DOHH2 (cell line): ENCODE measurements around the gene CR1L.
"Not testable (repeated sequence)": the region's sequence is repeated elsewhere in the genome, so short reads cannot be mapped to it uniquely, and the experiment has no call there.

Experiments used
- H3F3A ChIP-seq: fragments of 200-600 bp; sonication (generic), shearing (Covaris generic); 2 replicates; pipeline ENCODE4 v1.6.0; 2016; ENCODE audit warnings: antibody characterized with exemption, mild to moderate bottlenecking; ENCODE audit not compliant: control insufficient read depth, insufficient read depth
- H3K27ac ChIP-seq: fragments of 200-600 bp; sonication (generic); 2 replicates; pipeline ENCODE4 v1.5.1; 2014; ENCODE audit warnings: low read depth, mild to moderate bottlenecking, low read length, moderate library complexity
- H3K27me3 ChIP-seq: fragments of 200-600 bp; sonication (generic); 2 replicates; pipeline ENCODE4 v1.6.1; 2014; ENCODE audit warnings: mild to moderate bottlenecking, low read length, mixed read lengths; ENCODE audit not compliant: control insufficient read depth
- H3K36me3 ChIP-seq: fragments of 200-600 bp; sonication (generic); 2 replicates; pipeline ENCODE4 v1.6.1; 2014; ENCODE audit warnings: mild to moderate bottlenecking, low read length, moderate library complexity, mixed read lengths; ENCODE audit not compliant: control insufficient read depth
- H3K4me1 ChIP-seq: fragments of 200-600 bp; sonication (generic); 2 replicates; pipeline ENCODE4 v1.6.1; 2014; ENCODE audit warnings: mild to moderate bottlenecking, low read length, mixed read lengths; ENCODE audit not compliant: control insufficient read depth
- H3K4me2 ChIP-seq: fragments of 200-600 bp; sonication (generic); 2 replicates; pipeline ENCODE4 v1.6.0; 2014; ENCODE audit warnings: mild to moderate bottlenecking, low read length, moderate library complexity
- H3K4me3 ChIP-seq: fragments of 200-600 bp; sonication (generic); 2 replicates; pipeline ENCODE4 v1.5.1; 2014; ENCODE audit warnings: mild to moderate bottlenecking, low read length, mixed read lengths
- H3K79me2 ChIP-seq: fragments of 200-600 bp; sonication (generic); 2 replicates; pipeline ENCODE4 v1.6.1; 2014; ENCODE audit warnings: mild to moderate bottlenecking, low read length, mixed read lengths; ENCODE audit not compliant: control insufficient read depth
- H3K9me2 ChIP-seq: fragments of 200-600 bp; sonication (generic); replicated peaks from 2 replicates; pipeline ENCODE4 v1.6.1; 2014; ENCODE audit warnings: mild to moderate bottlenecking, low read length, mixed read lengths; ENCODE audit not compliant: control insufficient read depth
- H3K9me3 ChIP-seq: fragments of 200-600 bp; sonication (generic); 2 replicates; pipeline ENCODE4 v1.6.1; 2014; ENCODE audit warnings: antibody characterized with exemption, low read length, mixed read lengths; ENCODE audit not compliant: control insufficient read depth, insufficient read depth
- H4K20me1 ChIP-seq: fragments of 200-600 bp; sonication (generic); 2 replicates; pipeline ENCODE4 v1.6.0; 2014; ENCODE audit warnings: low read depth, mild to moderate bottlenecking, antibody characterized with exemption, low read length, moderate library complexity; ENCODE audit not compliant: control insufficient read depth, insufficient read depth
- EZH2phosphoT487 ChIP-seq: fragments of 200-600 bp; sonication (generic); IDR thresholded peaks from 2 replicates; pipeline ENCODE4 v1.6.1; 2017; ENCODE audit warnings: borderline replicate concordance, mild to moderate bottlenecking, antibody characterized with exemption, low read length, moderate library complexity, mixed read lengths
- TF ChIP-seq, protein P1 (sequence below): fragments of 200-600 bp; sonication (generic); IDR thresholded peaks from one replicate; pipeline ENCODE4 v1.5.1; 2014; ENCODE audit warnings: antibody characterized with exemption, mild to moderate bottlenecking, low read depth, low read length; ENCODE audit not compliant: poor library complexity, severe bottlenecking

The CR1L gene

GRCh38 chr1:207713529-207713928 is 68.6 kb downstream of the CR1L start:
- Histone ChIP-seq H3K27ac (no peak overlapping the region), H3F3A (no peaks in the 10 kb centered on the region), H3K9me3 (no peaks in the 10 kb centered on the region), H3K4me1 (no peaks in the 10 kb centered on the region), H4K20me1 (no peaks in the 10 kb centered on the region), H3K4me2 (no peak overlapping the region), H3K9me2 (no peaks in the 10 kb centered on the region), H3K27me3 (no peaks in the 10 kb centered on the region), H3K36me3 (no peaks in the 10 kb centered on the region), H3K4me3 (no peak overlapping the region), H3K79me2 (no peaks in the 10 kb centered on the region)
- no peak for TF ChIP-seq EZH2phosphoT487
- TF ChIP-seq, protein P1, sequence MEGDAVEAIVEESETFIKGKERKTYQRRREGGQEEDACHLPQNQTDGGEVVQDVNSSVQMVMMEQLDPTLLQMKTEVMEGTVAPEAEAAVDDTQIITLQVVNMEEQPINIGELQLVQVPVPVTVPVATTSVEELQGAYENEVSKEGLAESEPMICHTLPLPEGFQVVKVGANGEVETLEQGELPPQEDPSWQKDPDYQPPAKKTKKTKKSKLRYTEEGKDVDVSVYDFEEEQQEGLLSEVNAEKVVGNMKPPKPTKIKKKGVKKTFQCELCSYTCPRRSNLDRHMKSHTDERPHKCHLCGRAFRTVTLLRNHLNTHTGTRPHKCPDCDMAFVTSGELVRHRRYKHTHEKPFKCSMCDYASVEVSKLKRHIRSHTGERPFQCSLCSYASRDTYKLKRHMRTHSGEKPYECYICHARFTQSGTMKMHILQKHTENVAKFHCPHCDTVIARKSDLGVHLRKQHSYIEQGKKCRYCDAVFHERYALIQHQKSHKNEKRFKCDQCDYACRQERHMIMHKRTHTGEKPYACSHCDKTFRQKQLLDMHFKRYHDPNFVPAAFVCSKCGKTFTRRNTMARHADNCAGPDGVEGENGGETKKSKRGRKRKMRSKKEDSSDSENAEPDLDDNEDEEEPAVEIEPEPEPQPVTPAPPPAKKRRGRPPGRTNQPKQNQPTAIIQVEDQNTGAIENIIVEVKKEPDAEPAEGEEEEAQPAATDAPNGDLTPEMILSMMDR = no peak

GRCh38 chr1:207719234-207719633 is 74.3 kb downstream of the CR1L start:
- Histone ChIP-seq H3K4me2 (no peak overlapping the region), H3K36me3 (no peaks in the 10 kb centered on the region), H3K27ac (no peak overlapping the region), H4K20me1 (no peaks in the 10 kb centered on the region), H3K27me3 (no peaks in the 10 kb centered on the region), H3K4me1 (no peaks in the 10 kb centered on the region), H3K4me3 (no peak overlapping the region), H3K9me3 (no peaks in the 10 kb centered on the region), H3K9me2 (no peaks in the 10 kb centered on the region), H3K79me2 (no peaks in the 10 kb centered on the region), H3F3A (no peaks in the 10 kb centered on the region)
- TF ChIP-seq EZH2phosphoT487 = no peak
- TF ChIP-seq, protein P1 = no peak

DNA sequence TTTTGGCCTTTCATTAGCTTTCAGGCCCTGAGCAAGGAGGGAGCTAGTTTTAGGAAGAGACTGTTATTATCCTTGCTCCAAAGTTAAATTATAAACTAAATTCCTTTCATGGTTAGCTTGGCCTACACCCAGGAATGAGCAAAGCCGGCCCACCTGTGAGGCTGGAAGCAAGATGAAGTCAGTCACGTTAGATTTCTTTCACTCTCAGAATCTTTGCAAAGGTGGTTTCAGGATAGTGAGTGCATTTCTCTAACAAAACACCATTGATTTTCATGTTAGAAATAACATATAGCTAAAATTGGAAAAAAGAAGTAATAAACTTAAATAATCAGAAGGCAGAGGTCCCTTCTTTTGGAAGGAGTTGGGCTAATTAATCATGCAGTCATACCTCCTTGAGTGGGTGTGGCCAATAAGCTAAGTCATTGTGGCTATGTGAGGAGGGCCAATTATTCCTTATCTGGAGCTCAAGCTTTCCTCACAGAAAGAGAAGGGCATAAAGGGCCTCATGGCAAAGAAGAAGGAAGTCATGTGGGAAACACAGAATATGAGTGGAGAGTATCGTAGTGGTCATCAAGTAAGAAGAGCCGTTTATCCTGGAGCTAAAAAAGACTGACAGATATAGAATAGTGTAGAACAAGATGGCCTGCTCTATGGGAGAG is 83.4 kb downstream of the CR1L start:
- not testable (repeated sequence) for H4K20me1 ChIP-seq, H3K9me2 ChIP-seq, H3K36me3 ChIP-seq, H3K4me3 ChIP-seq, H3K79me2 ChIP-seq, H3K9me3 ChIP-seq, H3K4me1 ChIP-seq, H3K27ac ChIP-seq, H3K4me2 ChIP-seq, H3K27me3 ChIP-seq, H3F3A ChIP-seq

DNA sequence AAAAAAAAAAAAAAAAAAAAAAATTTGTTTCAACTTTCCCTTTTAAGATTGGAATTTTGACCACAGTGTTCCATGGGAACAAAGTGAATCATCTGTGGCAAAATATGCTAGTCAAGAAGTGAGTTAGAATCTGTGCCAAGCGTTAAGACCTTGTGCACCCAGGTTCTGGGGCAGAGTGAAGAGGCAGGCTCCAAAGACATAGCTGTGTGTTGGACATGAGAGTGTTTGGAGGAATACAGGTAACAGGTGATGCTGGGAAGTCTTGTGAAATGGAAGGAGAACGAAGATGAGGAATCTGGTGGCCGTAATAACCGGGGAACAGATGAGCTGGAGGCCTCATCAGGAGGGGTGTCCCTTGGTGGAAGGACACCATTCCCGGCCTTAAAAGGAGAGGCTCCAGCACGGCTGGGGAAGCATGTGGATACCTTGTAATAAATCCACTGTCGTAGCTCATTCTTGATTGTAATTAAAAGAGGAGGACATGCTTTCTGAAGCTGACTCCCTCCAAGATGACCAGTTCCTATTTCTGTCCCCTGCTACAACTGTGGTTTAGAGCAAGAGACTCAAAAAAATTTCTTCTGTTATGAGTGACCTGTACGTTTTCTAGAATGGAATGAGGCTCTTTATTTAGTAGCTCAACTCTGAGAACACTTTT is 92.7 kb downstream of the CR1L start:
- H3F3A ChIP-seq = not testable (repeated sequence)

GRCh38 chr1:207738158-207738659 is 93.3 kb downstream of the CR1L start:
- H3K9me2 ChIP-seq, H3K4me3 ChIP-seq, H3K4me2 ChIP-seq, H4K20me1 ChIP-seq, H3K79me2 ChIP-seq, H3K4me1 ChIP-seq, H3K27me3 ChIP-seq, H3K36me3 ChIP-seq, H3K27ac ChIP-seq, H3K9me3 ChIP-seq, H3F3A ChIP-seq: not testable (repeated sequence)

More for the DNA sequence above, 92.7 kb downstream of the CR1L start:
- not testable (repeated sequence) for H3K9me3 ChIP-seq, H3K4me2 ChIP-seq, H3K36me3 ChIP-seq, H3K4me1 ChIP-seq, H3K27me3 ChIP-seq, H4K20me1 ChIP-seq, H3K4me3 ChIP-seq, H3K9me2 ChIP-seq, H3K79me2 ChIP-seq, H3K27ac ChIP-seq
